HG03469 (cell line): ENCODE data around the gene COMMD1.
"Not testable (repeated sequence)": the region's sequence is repeated elsewhere in the genome, so short reads cannot be mapped to it uniquely, and the experiment has no call there.

Source experiments
- ATAC-seq: cut with Tn5 transposase; IDR thresholded peaks from one replicate; pipeline ENCODE4 v1.9.1; 2021; ENCODE audit warnings: mild to moderate bottlenecking, moderate library complexity, moderate number of reproducible peaks; ENCODE audit not compliant: unreplicated experiment

The COMMD1 gene

GRCh38 chr2:61922714-61923113 is 17.2 kb downstream of the COMMD1 start:
- ATAC-seq = no peak

GRCh38 chr2:61924895-61925663 is 19.6 kb downstream of the COMMD1 start:
- no peak for ATAC-seq

GRCh38 chr2:61926531-61927477 is 21.3 kb downstream of the COMMD1 start:
- ATAC-seq = no peak

GRCh38 chr2:61928826-61929461 is 23.5 kb downstream of the COMMD1 start:
- ATAC-seq = no peak

- ATAC-seq = no peak
Measured at GRCh38 chr2:61937098-61937497, 31.6 kb downstream of the COMMD1 start.

- ATAC-seq = no peak
Measured at GRCh38 chr2:61937886-61938285, 32.4 kb downstream of the COMMD1 start.

GRCh38 chr2:61938511-61938910 is 33.0 kb downstream of the COMMD1 start:
- ATAC-seq = no peak

- no peak for ATAC-seq
Measured at GRCh38 chr2:61943251-61943650, 37.8 kb downstream of the COMMD1 start.

- no peak for ATAC-seq
Measured at GRCh38 chr2:61946666-61947065, 41.2 kb downstream of the COMMD1 start.

- no peak for ATAC-seq
Measured at GRCh38 chr2:61948661-61949457, 43.4 kb downstream of the COMMD1 start.

- no peak for ATAC-seq
Measured at GRCh38 chr2:61949458-61949713, 43.9 kb downstream of the COMMD1 start.

GRCh38 chr2:61949714-61950560 is 44.5 kb downstream of the COMMD1 start:
- no peak for ATAC-seq

GRCh38 chr2:61950571-61951315 is 45.3 kb downstream of the COMMD1 start:
- ATAC-seq = no peak

GRCh38 chr2:61951881-61952280 is 46.4 kb downstream of the COMMD1 start:
- no peak for ATAC-seq

- ATAC-seq = no peak
Measured at GRCh38 chr2:61952288-61952687, 46.8 kb downstream of the COMMD1 start.

- not testable (repeated sequence) for ATAC-seq
Measured at GRCh38 chr2:61954856-61955255, 49.4 kb downstream of the COMMD1 start.

- ATAC-seq = no peak
Measured at GRCh38 chr2:61959381-61960293, 54.2 kb downstream of the COMMD1 start.

- no peak for ATAC-seq
Measured at GRCh38 chr2:61961231-61961901, 55.9 kb downstream of the COMMD1 start.
